ENCODE results near the gene SH3PXD2A.

SH3PXD2A gene

DNA sequence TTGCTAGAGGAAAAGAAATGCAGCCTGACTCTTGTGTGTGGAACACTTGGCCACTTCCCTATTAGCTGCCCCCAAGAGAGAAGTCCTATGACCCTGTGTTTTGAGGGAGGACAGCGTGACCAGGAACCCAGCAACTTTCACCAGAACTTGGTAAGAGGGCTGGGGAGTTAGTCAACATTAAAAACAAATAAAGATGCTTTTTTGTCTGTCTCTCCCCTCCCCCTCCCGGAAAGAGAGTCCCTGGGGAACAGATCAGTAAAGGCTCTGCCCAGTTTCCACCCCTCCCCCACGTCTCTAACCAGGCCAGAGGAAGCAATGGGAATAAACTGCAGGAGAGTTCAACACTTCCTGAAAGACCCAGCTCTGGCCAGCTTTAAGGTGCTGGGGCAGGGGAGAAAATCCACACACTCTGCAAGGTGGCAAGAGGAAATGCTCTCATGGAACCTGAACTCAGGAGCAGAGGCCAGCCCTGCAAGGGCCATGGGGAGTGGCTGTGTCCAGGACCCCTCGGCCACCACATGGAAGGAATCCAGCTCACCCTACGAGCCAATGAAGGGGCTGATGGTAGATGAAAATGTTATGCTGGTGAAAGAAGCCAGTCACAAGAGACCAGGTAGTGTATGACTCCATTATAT, 21.5 kb downstream of the SH3PXD2A start:
- DNase-seq (ENCODE audit: low read depth) = no peak
- H3K4me3 ChIP-seq (ENCODE audit: low read depth, low read length) = no peak overlapping the region
- in situ Hi-C loops (cut with HindIII; ENCODE audit: low sequenced_read_pairs) = no loop called here
- TF ChIP-seq, protein P1, sequence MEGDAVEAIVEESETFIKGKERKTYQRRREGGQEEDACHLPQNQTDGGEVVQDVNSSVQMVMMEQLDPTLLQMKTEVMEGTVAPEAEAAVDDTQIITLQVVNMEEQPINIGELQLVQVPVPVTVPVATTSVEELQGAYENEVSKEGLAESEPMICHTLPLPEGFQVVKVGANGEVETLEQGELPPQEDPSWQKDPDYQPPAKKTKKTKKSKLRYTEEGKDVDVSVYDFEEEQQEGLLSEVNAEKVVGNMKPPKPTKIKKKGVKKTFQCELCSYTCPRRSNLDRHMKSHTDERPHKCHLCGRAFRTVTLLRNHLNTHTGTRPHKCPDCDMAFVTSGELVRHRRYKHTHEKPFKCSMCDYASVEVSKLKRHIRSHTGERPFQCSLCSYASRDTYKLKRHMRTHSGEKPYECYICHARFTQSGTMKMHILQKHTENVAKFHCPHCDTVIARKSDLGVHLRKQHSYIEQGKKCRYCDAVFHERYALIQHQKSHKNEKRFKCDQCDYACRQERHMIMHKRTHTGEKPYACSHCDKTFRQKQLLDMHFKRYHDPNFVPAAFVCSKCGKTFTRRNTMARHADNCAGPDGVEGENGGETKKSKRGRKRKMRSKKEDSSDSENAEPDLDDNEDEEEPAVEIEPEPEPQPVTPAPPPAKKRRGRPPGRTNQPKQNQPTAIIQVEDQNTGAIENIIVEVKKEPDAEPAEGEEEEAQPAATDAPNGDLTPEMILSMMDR (IDR thresholded peaks at IDR 0.05; ENCODE audit: low read depth, low read length, missing control alignments) = no peak

DNA sequence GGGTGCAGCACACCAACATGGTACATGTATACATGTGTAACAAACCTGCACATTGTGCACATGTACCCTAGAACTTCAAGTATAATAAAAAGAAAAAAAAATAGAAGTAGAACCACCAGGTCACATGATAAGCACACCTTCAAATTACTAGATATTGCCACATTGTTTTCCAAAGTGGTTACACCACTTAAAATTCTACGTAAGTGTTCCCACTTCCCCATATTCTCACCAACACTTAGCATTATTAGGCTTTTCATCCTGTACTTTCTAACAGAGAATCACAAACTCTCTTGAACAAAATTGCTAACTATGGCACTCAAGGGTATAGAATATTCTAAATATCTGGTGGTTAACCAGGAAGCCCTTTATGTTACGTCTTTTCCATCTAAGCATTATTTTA, 22.6 kb downstream of the SH3PXD2A start:
- in situ Hi-C loops (cut with HindIII; ENCODE audit: low sequenced_read_pairs) = no loop called here

DNA sequence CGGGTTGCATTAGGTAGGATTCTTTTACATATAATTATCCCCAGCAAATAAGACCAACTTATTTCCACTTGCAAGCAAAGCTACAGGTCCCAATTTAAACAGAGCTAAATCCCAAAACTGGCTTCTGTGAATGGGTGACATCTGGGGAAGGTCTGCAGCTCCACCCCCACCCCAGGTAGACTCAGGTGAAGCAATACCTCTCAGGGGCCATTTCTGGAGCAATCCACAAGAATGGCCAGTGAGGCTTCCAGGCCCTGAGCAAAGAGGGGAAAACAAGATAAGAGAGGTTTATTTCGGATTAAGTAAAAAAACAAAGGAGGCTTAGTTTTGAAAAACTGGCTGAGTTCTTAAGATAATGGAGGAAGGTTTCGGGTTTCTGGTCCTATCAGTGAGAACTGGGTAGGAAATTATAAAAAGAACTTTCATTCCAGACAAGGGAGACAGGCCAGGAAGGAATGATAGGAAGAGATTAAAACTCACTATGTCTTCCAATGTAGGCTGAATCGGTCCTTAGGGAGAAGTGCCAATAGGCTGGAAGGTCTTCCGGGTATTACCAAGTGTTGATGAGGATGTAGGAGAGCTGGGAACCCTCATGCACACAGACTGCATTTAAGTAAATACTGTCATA, 25.4 kb downstream of the SH3PXD2A start:
- no peak overlapping the region for H3K4me3 ChIP-seq (ENCODE audit: low read depth, low read length)
- no peak for DNase-seq (ENCODE audit: low read depth)
- TF ChIP-seq, protein P1 (IDR thresholded peaks at IDR 0.05; ENCODE audit: low read depth, low read length, missing control alignments) = no peak
- in situ Hi-C loops (cut with HindIII; ENCODE audit: low sequenced_read_pairs) = no loop called here

More for the DNA sequence above, 22.6 kb downstream of the SH3PXD2A start:
- no peak overlapping the region for H3K4me3 ChIP-seq (ENCODE audit: low read depth, low read length)
- no peak for DNase-seq (ENCODE audit: low read depth)
- TF ChIP-seq, protein P1 (IDR thresholded peaks at IDR 0.05; ENCODE audit: low read depth, low read length, missing control alignments) = no peak

DNA sequence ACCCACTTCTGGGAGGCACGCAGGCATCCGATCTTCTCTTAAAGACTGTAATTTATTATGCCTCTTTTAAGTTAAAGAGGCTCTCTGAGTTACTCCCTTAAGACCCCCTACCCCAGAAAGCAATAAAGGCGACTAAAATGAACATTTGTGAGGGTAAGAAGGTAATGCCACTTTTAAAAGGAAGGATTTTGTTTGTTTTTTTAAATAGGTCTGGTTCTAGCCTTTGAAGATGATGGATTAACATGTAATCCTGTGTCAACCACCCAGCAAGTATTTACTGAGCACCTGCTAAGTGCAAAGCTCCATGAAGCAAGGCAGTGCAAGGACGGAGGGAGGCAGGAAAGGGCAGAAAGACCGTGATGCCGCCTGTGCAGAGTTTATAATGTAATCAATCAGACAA, 26.1 kb downstream of the SH3PXD2A start:
- TF ChIP-seq, protein P1 (IDR thresholded peaks at IDR 0.05; ENCODE audit: low read depth, low read length, missing control alignments) = no peak
- in situ Hi-C loops (cut with HindIII; ENCODE audit: low sequenced_read_pairs) = no loop called here
- DNase-seq (ENCODE audit: low read depth) = no peak
- no peak overlapping the region for H3K4me3 ChIP-seq (ENCODE audit: low read depth, low read length)

DNA sequence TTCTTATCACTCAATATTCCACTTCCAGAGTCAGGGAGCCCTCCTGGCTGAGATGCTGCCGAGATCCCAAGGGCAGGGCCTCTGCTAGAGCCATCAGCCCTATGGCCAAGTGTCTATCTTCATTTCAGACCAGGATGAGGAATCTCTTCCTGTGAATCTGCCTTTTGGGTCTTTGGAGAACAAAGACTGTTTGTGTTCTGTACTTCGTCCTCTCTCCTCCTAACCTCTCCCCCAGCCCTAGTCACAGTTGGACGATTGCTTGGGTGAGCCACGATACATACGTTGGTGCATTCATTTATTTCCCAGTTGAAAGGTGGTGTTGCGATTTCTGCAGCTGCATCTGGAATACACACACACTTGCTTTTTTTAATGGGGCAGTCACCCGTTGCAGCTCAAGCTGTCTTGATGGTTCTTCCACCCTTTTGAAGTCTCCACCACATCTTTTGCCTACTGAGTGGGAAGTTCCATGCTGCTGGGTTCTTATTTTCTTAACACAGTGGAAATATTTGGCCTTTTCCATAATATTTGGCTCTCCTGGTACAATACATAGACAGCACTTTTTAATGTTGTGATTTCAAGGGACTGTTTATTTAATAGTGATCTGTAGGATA, 26.7 kb downstream of the SH3PXD2A start:
- in situ Hi-C loops (cut with HindIII; ENCODE audit: low sequenced_read_pairs) = no loop called here
- TF ChIP-seq, protein P1 (IDR thresholded peaks at IDR 0.05; ENCODE audit: low read depth, low read length, missing control alignments) = no peak
- DNase-seq (ENCODE audit: low read depth) = no peak
- H3K4me3 ChIP-seq (ENCODE audit: low read depth, low read length) = no peak overlapping the region

DNA sequence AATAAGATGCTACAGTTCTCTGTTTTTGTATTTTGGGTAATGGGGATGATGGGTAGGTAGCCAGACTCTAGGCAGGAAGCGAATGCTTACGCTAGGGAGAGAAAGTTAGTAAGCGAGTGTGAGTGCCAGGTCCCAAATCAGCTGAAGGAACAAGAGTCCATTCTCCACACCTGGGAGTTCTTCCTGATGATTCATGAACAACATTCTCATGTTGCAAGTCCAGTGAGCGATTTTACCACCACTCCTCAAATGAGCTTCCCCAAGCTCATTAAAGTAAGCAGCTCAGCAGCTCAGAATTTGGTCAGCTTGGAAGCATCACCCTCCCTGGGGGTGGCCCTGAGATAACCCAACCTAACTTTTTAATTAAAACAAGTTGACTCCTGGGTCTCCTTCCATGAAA, 27.3 kb downstream of the SH3PXD2A start:
- no peak overlapping the region for H3K4me3 ChIP-seq (ENCODE audit: low read depth, low read length)
- no peak for DNase-seq (ENCODE audit: low read depth)
- in situ Hi-C loops (cut with HindIII; ENCODE audit: low sequenced_read_pairs) = no loop called here
- TF ChIP-seq, protein P1 (IDR thresholded peaks at IDR 0.05; ENCODE audit: low read depth, low read length, missing control alignments) = no peak

All from astrocyte of the cerebellum (primary cell).